GM12865 (cell line): ENCODE measurements around the gene SPOUT1.

ENCODE experiments used
- DNase-seq: peaks from one replicate; pipeline ENCODE4 v3.0.0; 2010; ENCODE audit warnings: low read depth
- H3K4me3 ChIP-seq: 2 replicates; pipeline ENCODE4 v1.5.1; 2011; ENCODE audit warnings: mild to moderate bottlenecking, low read depth, low read length, control low read depth
- CTCF ChIP-seq: IDR thresholded peaks from 2 replicates; pipeline ENCODE4 v1.5.1; 2011; ENCODE audit warnings: low read length, control low read depth, low read depth, inconsistent platforms; ENCODE audit not compliant: insufficient read depth; ENCODE audit errors: missing control alignments

Gene SPOUT1

GRCh38 chr9:128822407-128823042 is 7.1 kb downstream of the SPOUT1 start:
- H3K4me3 ChIP-seq: no peak overlapping the region
- no peak for DNase-seq
- TF ChIP-seq CTCF: no peak

- H3K4me3 ChIP-seq: no peak overlapping the region
- no peak for TF ChIP-seq CTCF
- DNase-seq: no peak
These were observed 7.8 kb downstream of the SPOUT1 start for GRCh38 chr9:128821584-128822406.

- no peak overlapping the region for H3K4me3 ChIP-seq
- DNase-seq: no peak
- no peak for TF ChIP-seq CTCF
These were observed 8.7 kb downstream of the SPOUT1 start for GRCh38 chr9:128820665-128821583.

GRCh38 chr9:128819716-128820664 is 9.6 kb downstream of the SPOUT1 start:
- DNase-seq: no peak
- TF ChIP-seq CTCF: no peak
- no peak overlapping the region for H3K4me3 ChIP-seq

- DNase-seq: peak; percentile 75
- TF ChIP-seq CTCF: no peak
- H3K4me3 ChIP-seq: peak overlapping the region; percentile 78
These were observed 10.5 kb downstream of the SPOUT1 start for GRCh38 chr9:128818839-128819715.
